HL-60 (cell line): ENCODE results near the gene ASB15.

Experiments
- CTCF ChIP-seq: IDR thresholded peaks from one replicate; pipeline ENCODE4 v1.5.1; 2011; ENCODE audit warnings: low read length, control low read depth, inconsistent platforms; ENCODE audit not compliant: insufficient read depth
- GABPA ChIP-seq: IDR thresholded peaks from 2 replicates; pipeline ENCODE4 v1.6.1; 2012; ENCODE audit warnings: low read depth
- POLR2AphosphoS5 ChIP-seq: IDR thresholded peaks from 2 replicates; pipeline ENCODE4 v1.6.1; 2012; ENCODE audit warnings: low read depth
- SPI1 ChIP-seq: IDR thresholded peaks from 2 replicates; pipeline ENCODE4 v1.6.1; 2012; ENCODE audit warnings: low read depth, mild to moderate bottlenecking, borderline replicate concordance

GRCh38 chr7:123637203-123637602, 35.6 kb downstream of the ASB15 start:
- TF ChIP-seq CTCF (no peak), POLR2AphosphoS5 (no peak), GABPA (no peak), SPI1 (no peak)
